A172 (cell line): ENCODE data around the gene UBXN10. TPM values are rescaled to one million over a fixed set of nuclear protein-coding genes. Genes with fewer than 3 reads are reported as not detected.

Experiments used
- DNase-seq: peaks from one replicate; pipeline ENCODE4 v3.0.0-alpha.2; 2015; ENCODE audit warnings: low spot score
- total RNA-seq: library from RNA; depleted of rRNA; stranded (reverse); fragments of >200 nt; shearing (Covaris generic); gene quantifications from 2 replicates; pipeline ENCODE4 v1.2.3, GENCODE V29; 2014; rRNA removed

The UBXN10 gene
- total RNA-seq, 1 experiment from 2014 or later = not detected

DNA sequence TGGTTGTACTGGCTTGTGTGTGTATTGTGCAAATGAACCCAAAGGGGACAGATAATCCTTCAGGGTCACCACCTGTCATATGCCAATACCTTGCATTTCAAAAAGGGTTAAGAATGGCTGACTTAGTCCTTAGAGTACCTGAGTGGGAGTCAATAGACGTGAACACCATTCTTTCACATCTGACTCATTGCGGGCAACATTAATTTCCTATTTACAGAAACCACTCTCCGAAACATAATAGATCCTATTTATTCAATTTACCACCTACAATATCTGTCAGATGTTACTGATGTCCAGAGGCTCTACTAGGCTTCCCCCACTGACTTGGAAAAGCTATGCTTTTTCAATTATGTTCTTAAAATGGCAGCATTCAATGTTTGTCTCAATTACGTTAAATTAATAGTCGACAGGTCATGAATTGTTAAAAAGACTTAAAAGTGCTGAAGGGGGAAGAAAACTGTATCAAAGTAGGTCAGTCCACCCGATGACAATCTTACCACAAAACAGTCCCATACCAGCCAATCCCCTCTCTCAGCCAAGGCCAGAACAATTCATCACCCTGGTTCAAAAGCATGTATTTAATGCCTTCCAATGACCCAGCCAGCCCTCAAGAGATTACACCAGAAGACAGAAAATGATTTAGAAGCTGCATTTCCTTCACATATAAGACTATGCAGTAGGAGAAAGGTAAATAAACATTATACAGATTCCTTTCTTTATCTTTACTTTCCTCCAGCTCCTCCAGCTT is 49.1 kb downstream of the UBXN10 start:
- no peak for DNase-seq

DNA sequence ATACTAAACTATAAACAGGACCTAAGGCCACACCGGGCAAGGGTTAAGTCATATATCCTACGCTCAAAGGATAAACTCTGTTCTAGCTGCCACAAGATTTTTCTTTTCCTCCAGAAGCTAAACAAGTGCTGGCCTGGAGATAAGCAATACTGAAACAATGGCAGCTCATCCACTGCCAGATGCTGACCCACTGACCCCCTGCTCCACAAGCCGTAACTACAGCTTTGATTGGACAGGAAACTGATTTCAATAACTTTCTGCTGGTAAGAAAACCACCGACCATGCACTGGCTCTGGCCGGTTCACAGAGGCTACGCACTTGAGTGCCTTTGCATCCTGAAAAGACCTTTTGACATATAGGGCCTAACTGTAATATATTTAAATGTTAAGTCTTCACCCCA is 51.8 kb downstream of the UBXN10 start:
- DNase-seq = no peak

- DNase-seq = no peak
Measured at GRCh38 chr1:20240012-20240411, 54.1 kb downstream of the UBXN10 start.

GRCh38 chr1:20242890-20243479 is 57.1 kb downstream of the UBXN10 start:
- no peak for DNase-seq

Other genes with a start within 250 kb of the UBXN10 start
- gene PLA2G2A, start 206.5 kb upstream of the UBXN10 start, total RNA-seq = not detected in 2 replicates
- gene PLA2G5, start 115.9 kb upstream of the UBXN10 start, total RNA-seq = not detected in 2 replicates
- not detected in 2 replicates for gene PLA2G2D, start 66.6 kb upstream of the UBXN10 start, total RNA-seq
- not detected in 2 replicates for gene PLA2G2F, start 46.8 kb upstream of the UBXN10 start, total RNA-seq
- not detected in 2 replicates for gene PLA2G2C, start 422 bp downstream of the UBXN10 start, total RNA-seq
- not detected in 2 replicates for gene VWA5B1, start 104.8 kb downstream of the UBXN10 start, total RNA-seq